Activated gamma-delta T cell treated with anti-CD3 and anti-CD28 coated beads, Interleukin-2, amount 50 U/mL, for 16 hours (primary cell): ENCODE data around the gene FAM53B.

Source experiments
- DNase-seq: peaks from one replicate; pipeline ENCODE4 v3.0.0-alpha.2; 2020; ENCODE audit warnings: low read depth

The FAM53B gene

GRCh38 chr10:124696446-124697392 is 47.5 kb downstream of the FAM53B start:
- no peak for DNase-seq

GRCh38 chr10:124695259-124695658 is 48.9 kb downstream of the FAM53B start:
- no peak for DNase-seq

- DNase-seq, result no peak
These were observed 49.5 kb downstream of the FAM53B start for GRCh38 chr10:124694481-124695220.

GRCh38 chr10:124693801-124694416 is 50.3 kb downstream of the FAM53B start:
- DNase-seq, result no peak

GRCh38 chr10:124693396-124693795 is 50.8 kb downstream of the FAM53B start:
- DNase-seq, result no peak

- no peak for DNase-seq
These were observed 52.1 kb downstream of the FAM53B start for GRCh38 chr10:124692100-124692446.

- no peak for DNase-seq
These were observed 52.6 kb downstream of the FAM53B start for GRCh38 chr10:124691421-124692099.

GRCh38 chr10:124691002-124691401 is 53.2 kb downstream of the FAM53B start:
- no peak for DNase-seq

GRCh38 chr10:124689911-124690498 is 54.2 kb downstream of the FAM53B start:
- no peak for DNase-seq

- DNase-seq, result peak; percentile 52
These were observed 55.1 kb downstream of the FAM53B start for GRCh38 chr10:124688889-124689670.

- no peak for DNase-seq
These were observed 55.8 kb downstream of the FAM53B start for GRCh38 chr10:124688386-124688785.

- DNase-seq, result no peak
These were observed 57.3 kb downstream of the FAM53B start for GRCh38 chr10:124686707-124687376.

- no peak for DNase-seq
These were observed 58.9 kb downstream of the FAM53B start for GRCh38 chr10:124685261-124685660.

GRCh38 chr10:124683814-124684213 is 60.4 kb downstream of the FAM53B start:
- DNase-seq, result no peak

GRCh38 chr10:124681626-124682552 is 62.3 kb downstream of the FAM53B start:
- DNase-seq, result no peak

GRCh38 chr10:124681091-124681490 is 63.1 kb downstream of the FAM53B start:
- no peak for DNase-seq

- DNase-seq, result no peak
These were observed 63.5 kb downstream of the FAM53B start for GRCh38 chr10:124680675-124681074.

- DNase-seq, result no peak
These were observed 64.8 kb downstream of the FAM53B start for GRCh38 chr10:124679401-124679800.

- DNase-seq, result peak; percentile 39
These were observed 65.5 kb downstream of the FAM53B start for GRCh38 chr10:124678557-124679240.
